Uterus (tissue), 2 donors: Measurements from ENCODE around the gene BCKDHB.

ENCODE experiments used
- POLR2A ChIP-seq, 2 donors: fragments of 450-650 bp; IDR thresholded peaks; one replicate each; pipeline ENCODE4 v1.6.1; 2016; ENCODE audit warnings: antibody characterized with exemption in 2 of 2, mild to moderate bottlenecking in 1 of 2, moderate library complexity in 1 of 2
- TF ChIP-seq, protein P1 (sequence below), 4 experiments: fragments of 200-600 bp in 2 of 4; fragments of 450-650 bp in 2 of 4; sonication (generic) in 2 of 4; IDR thresholded peaks; one replicate each; pipeline ENCODE4 v1.5.1; 2016 to 2019; ENCODE audit warnings: antibody characterized with exemption in 4 of 4, mild to moderate bottlenecking in 2 of 4, moderate library complexity in 1 of 4

DNA sequence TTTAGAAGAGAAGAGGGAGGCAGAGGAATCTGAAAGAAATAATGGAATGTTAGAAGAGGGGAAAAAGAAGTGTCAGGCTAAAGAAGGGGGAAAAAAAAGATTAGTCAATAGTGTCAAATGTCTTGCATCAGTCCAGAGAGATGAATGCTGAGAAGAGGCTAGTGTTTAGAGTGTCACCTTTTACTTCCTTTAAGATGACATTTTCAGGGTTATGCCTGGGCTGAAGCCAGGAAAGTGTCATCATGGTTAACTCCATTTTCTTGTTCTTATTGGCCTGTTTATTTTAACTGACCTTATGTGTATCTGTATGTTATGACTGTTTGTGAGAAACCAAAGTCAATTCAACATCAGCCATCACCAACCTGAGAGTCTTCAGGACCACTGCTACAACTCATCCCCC is 15.0 kb upstream of the BCKDHB start:
- no peak for TF ChIP-seq POLR2A (IDR thresholded peaks at IDR 0.05)
- TF ChIP-seq, protein P1, sequence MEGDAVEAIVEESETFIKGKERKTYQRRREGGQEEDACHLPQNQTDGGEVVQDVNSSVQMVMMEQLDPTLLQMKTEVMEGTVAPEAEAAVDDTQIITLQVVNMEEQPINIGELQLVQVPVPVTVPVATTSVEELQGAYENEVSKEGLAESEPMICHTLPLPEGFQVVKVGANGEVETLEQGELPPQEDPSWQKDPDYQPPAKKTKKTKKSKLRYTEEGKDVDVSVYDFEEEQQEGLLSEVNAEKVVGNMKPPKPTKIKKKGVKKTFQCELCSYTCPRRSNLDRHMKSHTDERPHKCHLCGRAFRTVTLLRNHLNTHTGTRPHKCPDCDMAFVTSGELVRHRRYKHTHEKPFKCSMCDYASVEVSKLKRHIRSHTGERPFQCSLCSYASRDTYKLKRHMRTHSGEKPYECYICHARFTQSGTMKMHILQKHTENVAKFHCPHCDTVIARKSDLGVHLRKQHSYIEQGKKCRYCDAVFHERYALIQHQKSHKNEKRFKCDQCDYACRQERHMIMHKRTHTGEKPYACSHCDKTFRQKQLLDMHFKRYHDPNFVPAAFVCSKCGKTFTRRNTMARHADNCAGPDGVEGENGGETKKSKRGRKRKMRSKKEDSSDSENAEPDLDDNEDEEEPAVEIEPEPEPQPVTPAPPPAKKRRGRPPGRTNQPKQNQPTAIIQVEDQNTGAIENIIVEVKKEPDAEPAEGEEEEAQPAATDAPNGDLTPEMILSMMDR (IDR thresholded peaks at IDR 0.05), result no peak
